HG03354 (cell line): ENCODE results near the gene MGAT2.
"Not testable (repeated sequence)": the region's sequence is repeated elsewhere in the genome, so short reads cannot be mapped to it uniquely, and the experiment has no call there.

Experiments
- ATAC-seq: cut with Tn5 transposase; IDR thresholded peaks from one replicate; pipeline ENCODE4 v1.9.1; 2021; ENCODE audit warnings: mild to moderate bottlenecking; ENCODE audit not compliant: unreplicated experiment, poor library complexity, severe bottlenecking

Gene MGAT2

GRCh38 chr14:49641697-49642129 is 21.1 kb downstream of the MGAT2 start:
- ATAC-seq: no peak

GRCh38 chr14:49642163-49642562 is 21.6 kb downstream of the MGAT2 start:
- no peak for ATAC-seq

DNA sequence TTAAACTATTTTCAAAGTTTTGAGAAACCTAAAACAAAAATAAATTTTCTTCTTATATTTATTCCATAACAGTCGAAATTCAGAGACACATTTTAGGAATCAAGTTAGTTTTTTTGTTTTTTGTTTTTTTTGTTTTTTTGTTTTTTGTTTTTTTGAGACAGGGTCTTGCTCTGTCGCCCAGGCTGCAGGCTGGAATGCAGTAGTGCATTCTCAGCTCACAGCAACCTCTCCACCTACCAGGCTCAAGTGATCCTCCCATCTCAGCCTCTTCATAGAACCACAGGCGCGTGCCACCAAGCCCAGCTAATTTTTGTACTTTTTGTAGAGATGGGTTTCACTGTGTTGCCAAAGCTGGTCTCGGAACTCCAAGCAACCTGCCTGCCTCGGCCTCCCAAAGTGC is 32.9 kb downstream of the MGAT2 start:
- no peak for ATAC-seq

DNA sequence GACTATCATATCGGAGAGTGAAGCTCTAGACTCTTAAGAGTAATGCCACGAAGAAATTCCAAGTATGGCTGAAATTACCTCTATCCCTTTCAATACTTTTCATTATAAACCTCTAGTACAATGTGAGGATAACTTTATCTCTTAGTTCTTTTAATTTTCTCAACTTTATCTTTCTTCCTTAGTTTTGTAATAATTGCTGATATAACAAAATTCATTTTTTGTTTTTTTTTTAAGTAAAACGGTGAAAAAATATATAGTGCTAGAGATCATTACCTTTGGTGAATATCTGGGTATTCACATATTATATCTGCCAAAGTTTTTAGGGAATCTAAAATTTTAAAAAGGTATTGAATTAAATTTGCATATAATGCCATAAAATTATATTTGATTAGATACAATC is 33.9 kb downstream of the MGAT2 start:
- no peak for ATAC-seq

DNA sequence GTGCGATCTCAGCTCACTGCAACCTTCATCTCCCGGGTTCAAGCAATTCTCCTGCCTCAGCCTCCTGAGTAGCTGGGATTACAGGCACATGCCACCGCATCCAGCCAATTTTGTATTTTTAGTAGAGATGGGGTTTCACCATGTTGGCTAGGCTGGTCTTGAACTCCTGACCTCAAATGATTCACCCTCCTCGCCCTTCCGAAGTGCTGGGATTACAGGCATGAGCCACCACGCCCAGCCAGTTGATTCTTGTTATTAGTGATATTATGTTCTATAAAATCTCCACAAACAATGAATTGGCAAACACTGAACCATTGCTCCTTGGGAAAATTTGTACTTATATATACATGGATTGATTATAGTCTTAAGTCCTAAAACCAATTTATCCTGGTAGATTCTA is 36.9 kb downstream of the MGAT2 start:
- not testable (repeated sequence) for ATAC-seq

DNA sequence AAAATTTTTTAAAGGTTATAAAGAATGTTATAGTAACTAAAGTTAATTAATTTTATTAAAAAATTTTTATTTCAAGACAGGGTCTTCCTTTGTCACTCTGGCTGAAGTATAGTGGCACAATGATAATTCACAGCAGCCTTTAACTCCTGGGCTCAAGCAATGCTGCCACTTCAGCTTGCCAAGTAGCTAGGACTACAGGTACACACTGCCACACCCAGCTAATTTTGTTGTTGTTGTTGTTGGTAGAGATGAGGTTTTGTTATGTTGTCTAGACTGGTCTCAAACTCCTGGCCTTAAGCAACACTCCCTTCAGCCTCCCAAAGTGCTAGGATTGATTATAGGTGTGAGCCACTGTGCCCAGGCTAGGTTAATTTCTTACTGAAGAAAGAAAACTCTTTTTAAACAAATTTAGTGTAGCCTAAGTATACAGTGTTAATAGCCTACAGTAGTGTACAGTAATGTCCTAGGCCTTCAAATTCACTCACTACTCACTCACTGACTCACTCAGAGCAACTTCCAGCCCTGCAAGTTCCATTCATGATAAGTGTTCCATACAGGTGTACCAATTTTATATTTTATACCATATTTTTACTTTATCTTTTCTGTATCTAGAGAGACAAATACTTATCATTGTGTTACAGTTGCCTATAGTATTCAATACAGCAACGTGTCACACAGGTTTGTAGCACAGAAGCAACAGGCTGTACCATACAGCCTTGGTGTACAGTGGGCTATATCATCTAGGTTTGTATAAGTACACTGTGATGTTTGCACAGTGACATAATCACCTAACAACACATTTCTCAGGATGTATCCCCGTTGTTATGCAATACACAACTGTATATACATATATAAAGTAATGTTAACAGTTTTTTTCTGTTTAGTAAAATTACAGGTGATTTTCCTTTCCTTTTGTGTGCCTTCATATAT is 39.2 kb downstream of the MGAT2 start:
- ATAC-seq: no peak

DNA sequence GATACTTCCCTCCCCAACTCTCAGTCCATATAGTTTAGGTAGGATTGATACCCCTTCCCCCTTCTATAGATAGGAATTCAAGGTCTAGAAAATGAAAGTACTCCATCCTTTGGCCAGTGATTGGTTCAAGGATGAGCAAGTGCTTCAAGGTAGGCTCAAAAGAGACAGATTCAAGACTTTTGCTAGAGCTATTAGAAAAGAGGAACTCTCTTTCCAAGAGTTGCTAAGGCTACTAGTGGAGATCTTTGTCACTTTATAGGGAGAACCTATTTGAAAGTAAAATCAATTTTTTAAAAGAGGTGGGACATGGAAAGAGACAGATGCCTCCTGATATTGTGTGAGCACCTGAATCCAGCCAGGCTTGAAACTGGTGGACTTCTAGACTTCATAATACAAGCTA is 49.9 kb downstream of the MGAT2 start:
- no peak for ATAC-seq
